HG03439 (cell line): Measurements from ENCODE around the gene MGAM2.

ENCODE experiments used
- ATAC-seq: cut with Tn5 transposase; IDR thresholded peaks from one replicate; pipeline ENCODE4 v1.9.1; 2021; ENCODE audit warnings: mild to moderate bottlenecking, moderate library complexity; ENCODE audit not compliant: unreplicated experiment

The MGAM2 gene

DNA sequence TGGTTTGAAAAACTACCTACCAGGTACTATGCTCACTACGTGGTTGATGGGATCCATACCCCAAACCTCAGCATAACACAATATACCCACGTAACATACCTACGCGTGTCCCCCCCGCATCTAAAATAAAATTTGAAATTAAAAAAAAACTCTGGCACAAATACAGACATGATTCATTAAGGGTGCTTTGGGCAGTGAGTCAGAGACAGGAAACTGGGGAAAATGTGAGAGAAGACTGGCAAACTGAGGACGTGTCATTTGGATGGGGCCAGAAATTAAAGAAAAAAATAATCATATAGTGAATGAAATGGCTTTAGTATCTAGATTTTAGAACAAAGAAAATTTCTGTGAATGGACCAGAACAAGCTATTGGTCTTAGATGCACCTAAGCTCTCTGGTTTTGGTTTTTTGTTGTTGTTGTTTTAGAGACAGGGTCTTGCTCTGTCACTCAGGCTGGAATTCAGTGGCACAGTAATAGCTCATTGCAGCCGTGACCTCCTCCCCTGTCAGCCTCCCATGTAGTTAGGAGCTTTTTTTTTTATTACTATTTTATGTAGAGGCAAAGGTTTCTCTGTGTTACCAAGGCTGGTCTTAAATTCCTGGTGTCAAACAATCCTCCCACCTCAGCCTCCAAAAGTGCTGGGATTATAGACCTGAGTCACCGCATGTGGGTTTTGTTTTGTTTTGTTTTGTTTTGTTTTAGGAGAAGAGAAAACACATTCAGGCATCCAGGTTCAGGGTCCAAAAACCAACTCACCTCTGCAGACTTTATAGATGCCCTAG lies 152.3 kb downstream of the MGAM2 start:
- no peak for ATAC-seq
